Measurements from ENCODE around the gene MRPL52. TPM values are rescaled to one million over a fixed set of nuclear protein-coding genes. Genes with fewer than 3 reads are reported as not detected.

Gene MRPL52
- total RNA-seq, 1 experiment from 2014 or later = 134 TPM

DNA sequence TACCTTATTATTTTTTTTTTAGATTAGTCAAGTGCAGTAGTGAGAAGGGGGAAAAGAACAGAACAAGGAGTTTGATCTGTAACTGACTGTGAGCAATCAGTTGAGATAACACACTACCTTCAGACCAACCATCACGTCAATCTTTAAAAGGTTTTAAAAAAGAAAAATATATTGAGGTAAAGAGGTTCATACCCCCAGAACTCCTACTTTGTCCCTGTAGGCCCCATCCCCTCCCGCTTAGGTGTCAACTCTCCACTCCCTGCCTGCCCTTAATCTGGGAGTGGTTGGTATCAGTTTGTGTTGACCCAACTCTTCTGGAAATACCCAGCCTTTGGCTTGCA, 22.9 kb downstream of the MRPL52 start:
- H2AFZ ChIP-seq (ENCODE audit: low read depth, low read length, poor library complexity, severe bottlenecking) = peak overlapping the region; percentile 95
- ChIA-PET RAD21 (ENCODE audit: low non-redundant PET in 1 of 2, low total read pairs in 2 of 2, uncharacterized antibody in 2 of 2, unreplicated experiment in 2 of 2) (interaction anchor here (0.6 to 2.2 kb wide), 6 partner anchors 19 to 291 kb away, joined by 3 to 8 read pairs (median 4); partner anchors contain the start of gene LRP10 (in 1 of the 2)), CTCF (interaction anchor here (0.6 to 5.6 kb wide), 17 partner anchors 9 to 293 kb away, joined by 3 to 41 read pairs (median 6); partner anchors contain the start of genes ACIN1 and LRP10), POLR2A (interaction anchor here (1.2 to 1.3 kb wide), 2 partner anchors 195 to 201 kb away, joined by 5 read pairs; no protein-coding TSS in a partner anchor)
- H3K27ac ChIP-seq (ENCODE audit: low read depth, low read length) = peak overlapping the region; percentile 42; the same call in 1 of the 2 replicates
- ATAC-seq = no peak
- H3K36me3 ChIP-seq (ENCODE audit: control insufficient read depth in 1 of 2, insufficient read depth in 2 of 2, low read length in 2 of 2) = no peaks in the 10 kb centered on the region
- H3K9ac ChIP-seq (ENCODE audit: low read length) = peak overlapping the region; percentile 53; the same call in 1 of the 2 replicates
- no peak overlapping the region for H3K4me3 ChIP-seq (replicated peaks in 1 of 2; ENCODE audit: low read depth in 1 of 2, low read length in 2 of 2)
- H3K4me2 ChIP-seq (ENCODE audit: low read length) = peak overlapping the region; percentile 91
- no peaks in the 10 kb centered on the region for H4K20me1 ChIP-seq (ENCODE audit: insufficient read depth)
- H3K27me3 ChIP-seq (ENCODE audit: insufficient read depth, low read length) = no peaks in the 10 kb centered on the region
- no peak for TF ChIP-seq JUND (IDR thresholded peaks at IDR 0.05)
- no peak for TF ChIP-seq POLR2A (IDR thresholded peaks at IDR 0.05; ENCODE audit: borderline replicate concordance, extremely low read depth, insufficient read depth, insufficient read length)
- TF ChIP-seq FOSL1 (IDR thresholded peaks at IDR 0.05; ENCODE audit: low read depth) = no peak
- TF ChIP-seq RAD21 (IDR thresholded peaks at IDR 0.05; ENCODE audit: low read depth) = no peak
- TF ChIP-seq ZNF274 (IDR thresholded peaks at IDR 0.05; ENCODE audit: low read depth, low read length) = no peak
- TF ChIP-seq, protein P1, sequence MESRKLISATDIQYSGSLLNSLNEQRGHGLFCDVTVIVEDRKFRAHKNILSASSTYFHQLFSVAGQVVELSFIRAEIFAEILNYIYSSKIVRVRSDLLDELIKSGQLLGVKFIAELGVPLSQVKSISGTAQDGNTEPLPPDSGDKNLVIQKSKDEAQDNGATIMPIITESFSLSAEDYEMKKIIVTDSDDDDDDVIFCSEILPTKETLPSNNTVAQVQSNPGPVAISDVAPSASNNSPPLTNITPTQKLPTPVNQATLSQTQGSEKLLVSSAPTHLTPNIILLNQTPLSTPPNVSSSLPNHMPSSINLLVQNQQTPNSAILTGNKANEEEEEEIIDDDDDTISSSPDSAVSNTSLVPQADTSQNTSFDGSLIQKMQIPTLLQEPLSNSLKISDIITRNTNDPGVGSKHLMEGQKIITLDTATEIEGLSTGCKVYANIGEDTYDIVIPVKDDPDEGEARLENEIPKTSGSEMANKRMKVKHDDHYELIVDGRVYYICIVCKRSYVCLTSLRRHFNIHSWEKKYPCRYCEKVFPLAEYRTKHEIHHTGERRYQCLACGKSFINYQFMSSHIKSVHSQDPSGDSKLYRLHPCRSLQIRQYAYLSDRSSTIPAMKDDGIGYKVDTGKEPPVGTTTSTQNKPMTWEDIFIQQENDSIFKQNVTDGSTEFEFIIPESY (IDR thresholded peaks at IDR 0.05; ENCODE audit: extremely low read depth, insufficient replicate concordance, low read length) = no peak
- no peaks in the 10 kb centered on the region for H3K79me2 ChIP-seq (ENCODE audit: insufficient read depth, low read length)
- H3K9me2 ChIP-seq (ENCODE audit: insufficient read depth) = no peaks in the 10 kb centered on the region
- H3K4me1 ChIP-seq (ENCODE audit: control insufficient read depth in 1 of 2, insufficient read depth in 2 of 2, low read length in 2 of 2) = peaks cover 3 to 19% of the 10 kb centered on the region in 2 experiments; a peak in 2 of 4 replicates
- BruUV-seq (replicated peaks) = no TSS peak
- no peak for DNase-seq (ENCODE audit: low read depth, low spot score)
- H3K9me3 ChIP-seq (ENCODE audit: control insufficient read depth in 1 of 2, insufficient read depth in 1 of 2, low read depth in 1 of 2, low read length in 2 of 2) = no peaks in the 10 kb centered on the region
- intact Hi-C loops (cut with micrococcal nuclease) = loop anchor here (1.0 to 2.0 kb wide), 2 partner anchors 86 to 194 kb away; partner anchors contain the start of gene OXA1L
